Activated B cell treated with CpG ODN at 0.5 μM for 24 hours (primary cell): ENCODE measurements around the gene TMEM41B. TPM values are rescaled to one million over a fixed set of nuclear protein-coding genes. Genes with fewer than 3 reads are reported as not detected.

Source experiments
- ATAC-seq: fragments of 200-7000 bp; cut with Tn5 transposase; one replicate; pipeline ENCODE4 v1.10.0; 2021; ENCODE audit warnings: low read depth, mild to moderate bottlenecking, moderate library complexity
- CTCF ChIA-PET: fragments of 350-600 bp; sonication (Branson Sonifier 250); formaldehyde crosslinking; loops from one replicate; lab custom pipeline; 2021; ENCODE audit warnings: antibody characterized with exemption; lab: Charles Lee
- POLR2A ChIA-PET: fragments of 350-600 bp; sonication (Branson Sonifier 250); formaldehyde crosslinking; loops from one replicate; lab custom pipeline; 2021; ENCODE audit warnings: antibody characterized with exemption; lab: Charles Lee
- DNase-seq: peaks from one replicate; pipeline ENCODE4 v3.0.0; 2022
- H3K27ac Mint-ChIP-seq: one replicate; pipeline ENCODE4 v1.8.0; 2020; ENCODE audit warnings: mixed read lengths
- H3K27me3 Mint-ChIP-seq: one replicate; pipeline ENCODE4 v1.8.0; 2021; ENCODE audit warnings: mixed read lengths
- H3K36me3 Mint-ChIP-seq: one replicate; pipeline ENCODE4 v1.8.0; 2021; ENCODE audit warnings: low read depth, mixed read lengths
- H3K4me1 Mint-ChIP-seq: one replicate; pipeline ENCODE4 v1.8.0; 2021; ENCODE audit warnings: mixed read lengths
- H3K4me3 Mint-ChIP-seq: one replicate; pipeline ENCODE4 v1.8.0; 2020; ENCODE audit warnings: mild to moderate bottlenecking, mixed read lengths
- H3K9me3 Mint-ChIP-seq: one replicate; pipeline ENCODE4 v1.8.0; 2020; ENCODE audit warnings: mixed read lengths
- intact Hi-C: fragments of 100-400 bp; cut with micrococcal nuclease; formaldehyde crosslinking; loops from one replicate; pipeline ENCODE4 v1.15.1; 2024
- total RNA-seq: library from RNA; stranded (reverse); gene quantifications from 2 replicates; pipeline ENCODE4 v1.2.3, GENCODE V29; 2022
- TF ChIP-seq, protein P1 (sequence below): fragments of 200-600 bp; IDR thresholded peaks from one replicate; pipeline ENCODE4 v1.8.0; 2022; ENCODE audit warnings: antibody characterized with exemption, mild to moderate bottlenecking

TMEM41B gene
- total RNA-seq, 1 donor from 2014 or later, result 21.7 TPM

DNA sequence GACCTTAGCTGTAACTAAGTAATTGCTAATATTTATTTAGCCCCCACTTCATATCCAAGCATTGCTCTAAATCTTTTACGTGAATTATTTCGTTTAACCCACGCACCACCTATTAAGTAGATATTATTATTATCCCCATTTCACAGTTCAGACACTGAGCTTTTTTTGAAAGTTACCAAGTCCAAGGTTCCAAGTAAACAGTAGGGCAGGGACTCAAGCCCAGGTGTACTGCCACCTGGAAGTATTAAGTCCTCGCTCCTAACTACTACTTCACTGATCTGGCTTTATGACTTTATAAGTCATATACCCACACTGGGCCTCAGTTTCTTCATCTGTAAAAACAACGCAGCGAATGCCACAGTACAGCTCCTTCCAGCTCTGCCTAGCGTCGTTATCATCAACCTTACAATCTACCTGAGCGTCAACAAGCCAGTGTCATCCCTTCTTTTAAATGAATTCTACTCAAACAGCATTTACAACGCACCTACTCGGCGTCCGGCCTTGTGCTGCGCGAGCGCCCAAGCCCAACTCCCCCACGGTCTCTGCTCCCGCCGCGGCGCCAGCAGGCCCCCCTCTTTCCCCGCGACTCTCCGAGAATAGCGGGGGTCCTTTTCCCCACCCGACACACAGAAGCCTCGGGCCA, 624 bp downstream of the TMEM41B start:
- no peaks in the 10 kb centered on the region for H3K9me3 Mint-ChIP-seq
- CTCF ChIA-PET, result interaction anchor here (0.7 to 2.8 kb wide), 2 partner anchors 33 to 71 kb away, joined by 3 to 9 read pairs; partner anchors contain the start of gene IPO7
- H3K27ac Mint-ChIP-seq, result peak overlapping the region; percentile 95
- H3K4me3 Mint-ChIP-seq, result peak overlapping the region; percentile 98
- POLR2A ChIA-PET, result interaction anchor here (0.7 to 4.4 kb wide), 7 partner anchors 49 to 1113 kb away, joined by 3 to 42 read pairs (median 11); partner anchors contain the start of genes DENND5A, IPO7 and ZNF143
- ATAC-seq, result no peak
- peaks cover under 1% of the 10 kb centered on the region for H3K27me3 Mint-ChIP-seq
- peaks cover 6% of the 10 kb centered on the region for H3K36me3 Mint-ChIP-seq
- H3K4me1 Mint-ChIP-seq, result peaks cover 47% of the 10 kb centered on the region
- DNase-seq, result no peak
- intact Hi-C loops, result loop anchor here (1.0 to 10.0 kb wide), 8 partner anchors 49 to 1141 kb away; partner anchors contain the start of genes AMPD3, IPO7, TMEM9B and WEE1
- TF ChIP-seq, protein P1, sequence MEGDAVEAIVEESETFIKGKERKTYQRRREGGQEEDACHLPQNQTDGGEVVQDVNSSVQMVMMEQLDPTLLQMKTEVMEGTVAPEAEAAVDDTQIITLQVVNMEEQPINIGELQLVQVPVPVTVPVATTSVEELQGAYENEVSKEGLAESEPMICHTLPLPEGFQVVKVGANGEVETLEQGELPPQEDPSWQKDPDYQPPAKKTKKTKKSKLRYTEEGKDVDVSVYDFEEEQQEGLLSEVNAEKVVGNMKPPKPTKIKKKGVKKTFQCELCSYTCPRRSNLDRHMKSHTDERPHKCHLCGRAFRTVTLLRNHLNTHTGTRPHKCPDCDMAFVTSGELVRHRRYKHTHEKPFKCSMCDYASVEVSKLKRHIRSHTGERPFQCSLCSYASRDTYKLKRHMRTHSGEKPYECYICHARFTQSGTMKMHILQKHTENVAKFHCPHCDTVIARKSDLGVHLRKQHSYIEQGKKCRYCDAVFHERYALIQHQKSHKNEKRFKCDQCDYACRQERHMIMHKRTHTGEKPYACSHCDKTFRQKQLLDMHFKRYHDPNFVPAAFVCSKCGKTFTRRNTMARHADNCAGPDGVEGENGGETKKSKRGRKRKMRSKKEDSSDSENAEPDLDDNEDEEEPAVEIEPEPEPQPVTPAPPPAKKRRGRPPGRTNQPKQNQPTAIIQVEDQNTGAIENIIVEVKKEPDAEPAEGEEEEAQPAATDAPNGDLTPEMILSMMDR, result no peak

DNA sequence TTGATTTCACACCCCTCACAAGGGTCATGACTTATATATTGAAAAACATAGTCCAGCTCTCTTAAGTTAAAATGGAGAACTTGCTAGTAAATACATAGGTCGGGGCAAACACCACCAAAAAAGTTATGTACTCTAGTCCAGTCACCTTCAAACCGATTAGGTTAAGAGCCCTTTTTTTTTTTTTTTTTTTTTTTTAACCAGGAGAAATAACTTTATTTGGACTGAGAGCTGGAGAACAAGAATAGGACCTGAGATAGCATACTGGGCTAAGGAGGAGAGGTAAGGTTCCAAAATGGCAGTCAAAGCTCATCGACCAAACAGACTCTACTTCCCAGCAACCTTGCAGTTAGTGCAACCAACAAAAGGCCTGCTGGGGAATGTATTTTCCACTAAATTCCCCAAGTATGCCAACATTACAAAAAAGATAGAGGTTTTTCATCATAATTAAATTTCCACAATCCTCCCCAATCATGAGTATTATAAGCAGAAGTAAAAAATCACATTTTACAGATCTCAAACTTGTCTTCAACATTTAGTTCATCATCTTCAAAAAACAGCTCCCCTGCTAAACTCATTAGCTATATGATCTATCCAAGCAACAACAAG, 3.8 kb downstream of the TMEM41B start:
- H3K27me3 Mint-ChIP-seq, result no peaks in the 10 kb centered on the region
- no peaks in the 10 kb centered on the region for H3K9me3 Mint-ChIP-seq
- ATAC-seq, result no peak
- no peak for DNase-seq
- H3K4me1 Mint-ChIP-seq, result peaks cover 53% of the 10 kb centered on the region
- ChIA-PET POLR2A (interaction anchor here (0.6 to 1.3 kb wide), 2 partner anchors 46 to 74 kb away, joined by 4 to 6 read pairs; partner anchors contain the start of gene IPO7), CTCF (interaction anchor here (0.6 kb wide), 1 partner anchor 106 kb away, joined by 4 read pairs; no protein-coding TSS in a partner anchor)
- intact Hi-C loops, result loop anchor here (10.0 kb wide), 2 partner anchors 264 to 1144 kb away; partner anchors contain the start of genes AMPD3 and WEE1
- H3K4me3 Mint-ChIP-seq, result no peak overlapping the region
- peaks cover 12% of the 10 kb centered on the region for H3K36me3 Mint-ChIP-seq
- H3K27ac Mint-ChIP-seq, result no peak overlapping the region
- TF ChIP-seq, protein P1, result no peak

DNA sequence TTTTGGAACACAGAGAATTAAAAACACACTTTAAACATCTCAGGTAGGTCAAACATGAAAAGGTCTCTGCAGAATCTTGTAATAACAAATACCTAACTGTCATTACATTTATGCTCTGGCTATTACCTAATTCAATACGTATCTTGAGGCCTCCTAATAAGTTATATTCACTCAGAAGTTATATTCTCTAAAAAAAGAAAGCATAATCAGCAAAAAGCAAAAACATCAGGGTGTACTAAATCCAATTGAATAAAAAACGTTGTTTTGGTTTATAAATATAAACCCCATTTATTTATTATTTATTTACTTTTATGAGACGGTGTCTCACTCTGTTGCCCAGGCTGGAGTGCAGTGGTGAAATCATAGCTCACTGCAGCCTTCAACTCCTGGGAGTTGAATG, 10.2 kb downstream of the TMEM41B start:
- H3K4me3 Mint-ChIP-seq, result no peak overlapping the region
- H3K27ac Mint-ChIP-seq, result no peak overlapping the region
- no peaks in the 10 kb centered on the region for H3K27me3 Mint-ChIP-seq
- peaks cover 10% of the 10 kb centered on the region for H3K4me1 Mint-ChIP-seq
- DNase-seq (no peak), ATAC-seq (no peak)
- no peaks in the 10 kb centered on the region for H3K9me3 Mint-ChIP-seq
- TF ChIP-seq, protein P1, result no peak
- CTCF ChIA-PET, result no interaction called here
- intact Hi-C loops, result no loop called here
- POLR2A ChIA-PET, result no interaction called here
- peaks cover 6% of the 10 kb centered on the region for H3K36me3 Mint-ChIP-seq

DNA sequence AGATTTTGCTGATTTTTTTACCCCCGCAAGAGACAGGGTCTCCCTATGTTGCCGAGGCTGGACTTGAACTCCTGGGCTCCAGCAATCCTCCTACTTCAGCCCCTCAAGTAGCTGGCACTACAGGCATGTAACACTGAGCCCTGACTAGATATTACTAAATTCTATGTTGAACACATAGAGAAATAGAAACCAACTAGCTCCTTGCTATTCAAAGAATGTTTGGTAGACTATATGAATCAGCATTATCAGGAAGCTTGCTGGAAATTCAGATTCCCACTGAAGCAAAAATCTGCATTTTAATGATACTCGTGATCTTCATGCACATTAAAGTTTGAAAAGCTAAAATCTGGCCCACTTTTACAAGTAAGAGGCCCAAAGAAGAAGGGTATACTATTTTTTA, 11.9 kb downstream of the TMEM41B start:
- no peak overlapping the region for H3K4me3 Mint-ChIP-seq
- H3K4me1 Mint-ChIP-seq, result peaks cover 3% of the 10 kb centered on the region
- POLR2A ChIA-PET, result no interaction called here
- TF ChIP-seq, protein P1, result no peak
- DNase-seq, result no peak
- H3K9me3 Mint-ChIP-seq, result no peaks in the 10 kb centered on the region
- peaks cover 5% of the 10 kb centered on the region for H3K36me3 Mint-ChIP-seq
- intact Hi-C loops, result no loop called here
- no peak overlapping the region for H3K27ac Mint-ChIP-seq
- no peaks in the 10 kb centered on the region for H3K27me3 Mint-ChIP-seq
- CTCF ChIA-PET, result no interaction called here
- ATAC-seq, result no peak

DNA sequence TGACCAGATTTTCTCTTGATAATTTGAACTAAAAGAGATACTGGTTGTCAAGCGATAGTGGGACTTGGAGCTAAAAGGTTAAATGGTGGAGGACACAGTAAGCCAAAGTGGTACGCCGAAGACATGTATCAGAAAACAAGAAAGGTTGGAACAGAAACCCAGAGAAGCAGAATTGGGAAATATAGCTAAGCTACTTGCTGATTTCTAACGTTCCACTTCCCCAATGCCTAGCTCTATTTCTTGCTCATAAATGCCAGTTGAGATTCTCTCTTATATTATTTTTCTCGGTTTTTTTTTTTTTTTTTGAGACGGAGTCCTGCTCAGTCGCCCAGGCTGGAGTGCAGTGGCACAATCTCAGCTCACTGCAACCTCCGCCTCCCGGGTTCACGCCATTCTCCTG, 12.7 kb downstream of the TMEM41B start:
- peaks cover under 1% of the 10 kb centered on the region for H3K4me1 Mint-ChIP-seq

More for the DNA sequence above, 12.7 kb downstream of the TMEM41B start:
- POLR2A ChIA-PET, result interaction anchor here (0.6 kb wide), 1 partner anchor 11 kb away, joined by 6 read pairs; no protein-coding TSS in a partner anchor
- no peak for DNase-seq
- no peak overlapping the region for H3K27ac Mint-ChIP-seq
- peaks cover 5% of the 10 kb centered on the region for H3K36me3 Mint-ChIP-seq
- TF ChIP-seq, protein P1, result no peak
- H3K27me3 Mint-ChIP-seq, result no peaks in the 10 kb centered on the region
- no peaks in the 10 kb centered on the region for H3K9me3 Mint-ChIP-seq
- CTCF ChIA-PET, result no interaction called here
- intact Hi-C loops, result no loop called here
- no peak for ATAC-seq
- H3K4me3 Mint-ChIP-seq, result no peak overlapping the region
